H9 (cell line): Measurements from ENCODE around the gene KLHL18. TPM values are rescaled to one million over a fixed set of nuclear protein-coding genes. Genes with fewer than 3 reads are reported as not detected.
A peak's percentile ranks its signal among the peaks of the same experiment; 100 is the strongest.

Source experiments
- DNase-seq: peaks from one replicate; pipeline ENCODE4 v3.0.0-alpha.2; 2017
- H2AFZ ChIP-seq: one replicate; pipeline ENCODE4 v1.6.1; 2013; ENCODE audit warnings: mild to moderate bottlenecking, low read length, control low read depth, moderate library complexity
- H2AK5ac ChIP-seq: 2 replicates; pipeline ENCODE4 v1.6.1; 2013; ENCODE audit warnings: low read length, control low read depth, mixed read lengths; ENCODE audit not compliant: insufficient read length
- H2BK120ac ChIP-seq: one replicate; pipeline ENCODE4 v1.6.1; 2013; ENCODE audit warnings: low read depth, mild to moderate bottlenecking, low read length, control low read depth, inconsistent platforms; ENCODE audit not compliant: poor library complexity, severe bottlenecking
- H2BK12ac ChIP-seq: 2 replicates; pipeline ENCODE4 v1.6.1; 2013; ENCODE audit warnings: low read length, control low read depth, mixed read lengths, low read depth; ENCODE audit not compliant: insufficient read length
- H2BK15ac ChIP-seq: 2 replicates; pipeline ENCODE4 v1.6.1; 2013; ENCODE audit warnings: low read depth, low read length, control low read depth
- H2BK20ac ChIP-seq: one replicate; pipeline ENCODE4 v1.6.1; 2013; ENCODE audit warnings: low read depth, mild to moderate bottlenecking, low read length, control low read depth, inconsistent platforms; ENCODE audit not compliant: poor library complexity, severe bottlenecking
- H2BK5ac ChIP-seq: 2 replicates; pipeline ENCODE4 v1.6.1; 2013; ENCODE audit warnings: low read length, control low read depth, mixed read lengths; ENCODE audit not compliant: insufficient read length
- H3K14ac ChIP-seq: 2 replicates; pipeline ENCODE4 v1.6.1; 2013; ENCODE audit warnings: low read length, control low read depth; ENCODE audit not compliant: insufficient read depth
- H3K18ac ChIP-seq: 2 replicates; pipeline ENCODE4 v1.6.1; 2013; ENCODE audit warnings: low read depth, mild to moderate bottlenecking, mixed read lengths, low read length, control low read depth; ENCODE audit not compliant: insufficient read length
- H3K23ac ChIP-seq: 2 replicates; pipeline ENCODE4 v1.6.1; 2013; ENCODE audit warnings: low read length, control low read depth, mixed read lengths, low read depth; ENCODE audit not compliant: insufficient read length
- H3K23me2 ChIP-seq: 2 replicates; pipeline ENCODE4 v1.6.1; 2013; ENCODE audit warnings: low read depth, mild to moderate bottlenecking, mixed read lengths, low read length, control low read depth; ENCODE audit not compliant: insufficient read length, poor library complexity, severe bottlenecking
- H3K27ac ChIP-seq: 2 replicates; pipeline ENCODE4 v1.5.1; 2013; ENCODE audit warnings: low read length, control low read depth, mixed read lengths, low read depth; ENCODE audit not compliant: insufficient read length
- H3K27me3 ChIP-seq: 2 replicates; pipeline ENCODE4 v1.6.1; 2013; ENCODE audit warnings: low read length, control low read depth, inconsistent platforms; ENCODE audit not compliant: insufficient read depth
- H3K4ac ChIP-seq: 2 replicates; pipeline ENCODE4 v1.6.1; 2013; ENCODE audit warnings: low read depth, mild to moderate bottlenecking, control low read depth, inconsistent platforms, low read length, moderate library complexity
- H3K4me1 ChIP-seq: 2 replicates; pipeline ENCODE4 v1.6.1; 2013; ENCODE audit warnings: low read length, control low read depth, inconsistent platforms; ENCODE audit not compliant: insufficient read depth
- H3K4me2 ChIP-seq: 2 replicates; pipeline ENCODE4 v1.6.1; 2013; ENCODE audit warnings: low read length, control low read depth, mixed read lengths; ENCODE audit not compliant: insufficient read length, insufficient read depth
- H3K56ac ChIP-seq: 2 replicates; pipeline ENCODE4 v1.6.1; 2013; ENCODE audit warnings: low read depth, mild to moderate bottlenecking, mixed read lengths, low read length, control low read depth; ENCODE audit not compliant: insufficient read length
- H3K79me1 ChIP-seq: 2 replicates; pipeline ENCODE4 v1.6.1; 2013; ENCODE audit warnings: low read depth, mild to moderate bottlenecking, moderate library complexity, low read length, control low read depth, inconsistent platforms; ENCODE audit not compliant: insufficient read depth, poor library complexity, severe bottlenecking
- H3K79me2 ChIP-seq: 2 replicates; pipeline ENCODE4 v1.6.1; 2013; ENCODE audit warnings: low read length, control low read depth, inconsistent platforms; ENCODE audit not compliant: insufficient read depth
- H3K9ac ChIP-seq: 2 replicates; pipeline ENCODE4 v1.6.1; 2013; ENCODE audit warnings: low read length, control low read depth, mixed read lengths; ENCODE audit not compliant: insufficient read length; ENCODE audit errors: extremely low read depth
- H3K9me3 ChIP-seq: one replicate; pipeline ENCODE4 v1.6.1; 2013; ENCODE audit warnings: low read depth, low read length, inconsistent platforms; ENCODE audit not compliant: control insufficient read depth
- H3T11ph ChIP-seq: one replicate; pipeline ENCODE4 v1.6.1; 2013; ENCODE audit warnings: mild to moderate bottlenecking, low read length, control low read depth, inconsistent platforms
- H4K20me1 ChIP-seq: one replicate; pipeline ENCODE4 v1.6.1; 2013; ENCODE audit not compliant: control insufficient read depth, insufficient read length, insufficient read depth
- H4K5ac ChIP-seq: 2 replicates; pipeline ENCODE4 v1.6.1; 2013; ENCODE audit warnings: low read depth, mild to moderate bottlenecking, mixed read lengths, low read length, control low read depth; ENCODE audit not compliant: insufficient read length
- H4K8ac ChIP-seq: replicated peaks from 2 replicates; pipeline ENCODE4 v1.6.1; 2013; ENCODE audit warnings: low read length, control low read depth, mixed read lengths, low read depth; ENCODE audit not compliant: insufficient read length
- H4K91ac ChIP-seq: 2 replicates; pipeline ENCODE4 v1.6.1; 2013; ENCODE audit warnings: low read depth, mild to moderate bottlenecking, moderate library complexity, mixed read lengths, low read length, control low read depth; ENCODE audit not compliant: insufficient read length
- H3K27ac Mint-ChIP-seq, 3 experiments: 2 replicates in 2 of 3; 3 replicates in 1 of 3; pipeline ENCODE4 v1.8.0; 2020 to 2021; ENCODE audit warnings: mixed read lengths in 3 of 3, mild to moderate bottlenecking in 1 of 3, moderate library complexity in 1 of 3
- H3K27me3 Mint-ChIP-seq: 2 replicates; pipeline ENCODE4 v1.8.0; 2021; ENCODE audit warnings: low read depth, mild to moderate bottlenecking, moderate library complexity, mixed read lengths
- H3K36me3 Mint-ChIP-seq, 3 experiments: 2 replicates in 2 of 3; 3 replicates in 1 of 3; pipeline ENCODE4 v1.8.0; 2020 to 2021; ENCODE audit warnings: low read depth in 3 of 3, mixed read lengths in 3 of 3; ENCODE audit not compliant: insufficient read depth in 1 of 3
- H3K4me1 Mint-ChIP-seq, 2 experiments: 2 replicates each; pipeline ENCODE4 v1.8.0; 2020; ENCODE audit warnings: mixed read lengths in 2 of 2
- H3K4me3 Mint-ChIP-seq, 2 experiments: 2 replicates in 1 of 2; 3 replicates in 1 of 2; pipeline ENCODE4 v1.8.0; 2020 to 2021; ENCODE audit warnings: mild to moderate bottlenecking in 2 of 2, mixed read lengths in 2 of 2, moderate library complexity in 1 of 2
- H3K9me3 Mint-ChIP-seq, 2 experiments: 2 replicates in 1 of 2; 3 replicates in 1 of 2; pipeline ENCODE4 v1.8.0; 2020; ENCODE audit warnings: mild to moderate bottlenecking in 2 of 2, mixed read lengths in 2 of 2, moderate library complexity in 1 of 2
- CTCF ChIP-seq: fragments of 200-600 bp; sonication (generic); conservative IDR thresholded peaks from 3 replicates; pipeline ENCODE4 v1.8.0; 2021; ENCODE audit warnings: antibody characterized with exemption, mild to moderate bottlenecking
- WGBS: extraction: QIAGEN DNeasy Blood & Tissue Kit; methylation state at CpG from one replicate; pipeline ENCODE4 v1.1.7; 2013; ENCODE audit warnings: missing lambda C conversion rate, low lambda C conversion rate, mixed read lengths; ENCODE audit not compliant: insufficient read length; ENCODE audit errors: extremely low coverage; 5-methylcytosine and 5-hydroxymethylcytosine counted together
- total RNA-seq: library from RNA; stranded (reverse); gene quantifications from 2 replicates; pipeline ENCODE4 v1.2.1, GENCODE V29; 2021

The KLHL18 gene
- total RNA-seq, 1 experiment from 2014 or later: 55.3 TPM

GRCh38 chr3:47310391-47310790 lies 27.6 kb downstream of the KLHL18 start:
- peaks cover 3% of the 10 kb centered on the region; the same call in 1 of the 2 replicates for H3K79me2 ChIP-seq
- no peak overlapping the region for H2BK120ac ChIP-seq
- no peak overlapping the region for H3K4me2 ChIP-seq
- no peaks in the 10 kb centered on the region for H3K23me2 ChIP-seq
- H3K9me3 ChIP-seq: no peaks in the 10 kb centered on the region
- H4K91ac ChIP-seq: no peak overlapping the region
- no peak overlapping the region for H3K56ac ChIP-seq
- peaks cover 2% of the 10 kb centered on the region for H3K79me1 ChIP-seq
- H2BK5ac ChIP-seq: no peak overlapping the region
- no peak overlapping the region for H2BK15ac ChIP-seq
- no peak overlapping the region for H2BK12ac ChIP-seq
- H3K4ac ChIP-seq: no peak overlapping the region
- no peak overlapping the region for H2BK20ac ChIP-seq
- H2AK5ac ChIP-seq: no peak overlapping the region
- peaks cover 26 to 42% (median 35%) of the 10 kb centered on the region in 3 experiments for H3K36me3 Mint-ChIP-seq
- H3K27ac Mint-ChIP-seq: peak overlapping the region in 1 of 3 experiments; percentile 0; a peak in 2 of 7 replicates
- H4K5ac ChIP-seq: no peak overlapping the region
- no peak overlapping the region for H3T11ph ChIP-seq
- DNase-seq: no peak
- H4K20me1 ChIP-seq: no peaks in the 10 kb centered on the region
- no peak overlapping the region for H3K27ac ChIP-seq
- no peak overlapping the region for H3K9ac ChIP-seq
- no peaks in the 10 kb centered on the region for H3K4me1 ChIP-seq
- no peaks in the 10 kb centered on the region for H3K27me3 ChIP-seq
- no CpG with 5 or more reads among the region's 4 CpGs for WGBS
- H4K8ac ChIP-seq: no peak overlapping the region
- no peak for TF ChIP-seq CTCF
- no peak overlapping the region for H3K4me3 Mint-ChIP-seq
- no peak overlapping the region for H2AFZ ChIP-seq
- no peak overlapping the region for H3K18ac ChIP-seq
- peaks cover 5 to 8% of the 10 kb centered on the region in 2 experiments for H3K4me1 Mint-ChIP-seq
- H3K9me3 Mint-ChIP-seq: peaks cover 10 to 17% of the 10 kb centered on the region in 2 experiments
- no peak overlapping the region for H3K23ac ChIP-seq
- H3K14ac ChIP-seq: no peak overlapping the region
- H3K27me3 Mint-ChIP-seq: no peaks in the 10 kb centered on the region
